Smooth muscle cell (in vitro differentiated cells): ENCODE measurements around the gene C7. TPM values are rescaled to one million over a fixed set of nuclear protein-coding genes. Genes with fewer than 3 reads are reported as not detected.

Experiments used
- DNase-seq: peaks from one replicate; lab custom pipeline; 2025; ENCODE audit not compliant: unreplicated experiment; lab: John Stamatoyannopoulos, UW
- H2AFZ ChIP-seq: fragments of 200-600 bp; sonication (generic); 2 replicates; pipeline ENCODE4 v1.6.0; 2016; ENCODE audit warnings: antibody characterized with exemption, low read depth, mild to moderate bottlenecking
- H3F3A ChIP-seq: fragments of 200-600 bp; sonication (generic); 2 replicates; pipeline ENCODE4 v1.6.0; 2017; ENCODE audit warnings: antibody characterized with exemption, low read depth
- H3K27ac ChIP-seq: fragments of 200-600 bp; sonication (generic); 2 replicates; pipeline ENCODE4 v1.5.1; 2016; ENCODE audit warnings: low read depth, mild to moderate bottlenecking
- H3K27me3 ChIP-seq: fragments of 200-600 bp; sonication (generic); 2 replicates; pipeline ENCODE4 v1.6.1; 2016; ENCODE audit warnings: low read depth, mild to moderate bottlenecking
- H3K36me3 ChIP-seq: fragments of 200-600 bp; sonication (generic); 2 replicates; pipeline ENCODE4 v1.5.1; 2016; ENCODE audit warnings: low read depth
- H3K4me1 ChIP-seq: fragments of 200-600 bp; sonication (generic); 2 replicates; pipeline ENCODE4 v1.5.1; 2016; ENCODE audit warnings: low read depth
- H3K4me2 ChIP-seq: fragments of 200-600 bp; sonication (generic); 2 replicates; pipeline ENCODE4 v1.6.0; 2016; ENCODE audit warnings: mild to moderate bottlenecking
- H3K4me3 ChIP-seq: fragments of 200-600 bp; sonication (generic); 2 replicates; pipeline ENCODE4 v1.5.1; 2016; ENCODE audit warnings: mild to moderate bottlenecking
- H3K79me2 ChIP-seq: fragments of 200-600 bp; sonication (generic); 2 replicates; pipeline ENCODE4 v1.6.0; 2016; ENCODE audit warnings: low read depth, mild to moderate bottlenecking
- H3K9ac ChIP-seq: fragments of 200-600 bp; sonication (generic); 2 replicates; pipeline ENCODE4 v1.6.0; 2016; ENCODE audit warnings: low read depth
- H3K9me3 ChIP-seq: fragments of 200-600 bp; sonication (generic); replicated peaks from 2 replicates; pipeline ENCODE4 v1.5.1; 2016; ENCODE audit warnings: low read depth
- H4K20me1 ChIP-seq: fragments of 200-600 bp; sonication (generic); 2 replicates; pipeline ENCODE4 v1.6.0; 2016; ENCODE audit warnings: low read depth
- CTCF ChIP-seq: fragments of 200-600 bp; sonication (generic); IDR thresholded peaks from 2 replicates; pipeline ENCODE4 v1.5.1; 2017; ENCODE audit warnings: borderline replicate concordance, mild to moderate bottlenecking, antibody characterized with exemption; ENCODE audit not compliant: insufficient read depth, poor library complexity, severe bottlenecking
- WGBS: methylation state at CpG from one replicate; pipeline ENCODE4 v1.1.7; 2016; ENCODE audit warnings: low lambda C conversion rate; 5-methylcytosine and 5-hydroxymethylcytosine counted together
- polyA plus RNA-seq: library from polyadenylated mRNA; unstranded; fragments of >200 nt; fragmentation: Nextera tagmentation; extraction: Ambion mirVana; gene quantifications from 2 replicates; pipeline ENCODE4 v1.2.1, GENCODE V29; 2016
- total RNA-seq: library from RNA; depleted of rRNA; stranded (reverse); fragments of >200 nt; gene quantifications from 2 replicates; pipeline ENCODE4 v1.2.3, GENCODE V29; 2014

The C7 gene
- total and polyA plus RNA-seq, 2 experiments from 2014 or later: 0.23 TPM; not detected in 1

- Histone ChIP-seq H4K20me1 (no peaks in the 10 kb centered on the region), H3K79me2 (no peaks in the 10 kb centered on the region), H3K9me3 (no peaks in the 10 kb centered on the region), H3F3A (no peaks in the 10 kb centered on the region), H3K36me3 (no peaks in the 10 kb centered on the region), H3K9ac (no peak overlapping the region), H3K27me3 (no peaks in the 10 kb centered on the region), H3K4me2 (no peak overlapping the region), H3K4me3 (no peak overlapping the region), H3K4me1 (no peaks in the 10 kb centered on the region), H3K27ac (no peak overlapping the region), H2AFZ (no peak overlapping the region)
- no peak for TF ChIP-seq CTCF
- 59% methylated on average over 2 of the region's 2 CpGs for WGBS
- no peak for DNase-seq
Measured at GRCh38 chr5:40932766-40933165, 23.5 kb downstream of the C7 start.

- H3K4me2 ChIP-seq: no peak overlapping the region
- H4K20me1 ChIP-seq: no peaks in the 10 kb centered on the region
- no peaks in the 10 kb centered on the region for H3F3A ChIP-seq
- no peaks in the 10 kb centered on the region for H3K4me1 ChIP-seq
- H3K27me3 ChIP-seq: no peaks in the 10 kb centered on the region
- no peaks in the 10 kb centered on the region for H3K36me3 ChIP-seq
- H2AFZ ChIP-seq: no peak overlapping the region
- no peak overlapping the region for H3K27ac ChIP-seq
- no peaks in the 10 kb centered on the region for H3K9me3 ChIP-seq
- WGBS: 78% methylated on average over 1 of the region's 1 CpG
- H3K79me2 ChIP-seq: no peaks in the 10 kb centered on the region
- no peak overlapping the region for H3K9ac ChIP-seq
- no peak overlapping the region for H3K4me3 ChIP-seq
- DNase-seq: no peak
- no peak for TF ChIP-seq CTCF
Measured at GRCh38 chr5:40937075-40937474, 27.8 kb downstream of the C7 start.

- TF ChIP-seq CTCF: no peak
- WGBS: 75% methylated on average over 6 of the region's 6 CpGs
- Histone ChIP-seq H3K4me3 (no peak overlapping the region), H3K27me3 (no peaks in the 10 kb centered on the region), H3K27ac (no peak overlapping the region), H4K20me1 (no peaks in the 10 kb centered on the region), H3K9ac (no peak overlapping the region), H3K36me3 (no peaks in the 10 kb centered on the region), H2AFZ (no peak overlapping the region), H3K4me1 (no peaks in the 10 kb centered on the region), H3K4me2 (no peak overlapping the region), H3K79me2 (no peaks in the 10 kb centered on the region), H3F3A (no peaks in the 10 kb centered on the region), H3K9me3 (no peaks in the 10 kb centered on the region)
- no peak for DNase-seq
Measured at GRCh38 chr5:40939753-40940152, 30.5 kb downstream of the C7 start.

GRCh38 chr5:40945111-40945510 lies 35.8 kb downstream of the C7 start:
- no peak overlapping the region for H3K9ac ChIP-seq
- no peaks in the 10 kb centered on the region for H3K4me1 ChIP-seq
- no peak overlapping the region for H3K27ac ChIP-seq
- no peak for DNase-seq
- H3F3A ChIP-seq: no peaks in the 10 kb centered on the region
- H2AFZ ChIP-seq: no peak overlapping the region
- no peaks in the 10 kb centered on the region for H4K20me1 ChIP-seq
- H3K79me2 ChIP-seq: no peaks in the 10 kb centered on the region
- H3K36me3 ChIP-seq: no peaks in the 10 kb centered on the region
- WGBS: 94% methylated on average over 5 of the region's 5 CpGs
- no peak for TF ChIP-seq CTCF
- H3K4me3 ChIP-seq: no peak overlapping the region
- no peaks in the 10 kb centered on the region for H3K27me3 ChIP-seq
- no peak overlapping the region for H3K4me2 ChIP-seq
- H3K9me3 ChIP-seq: no peaks in the 10 kb centered on the region
